Astrocyte (in vitro differentiated cells and primary cell): ENCODE measurements around the gene TNFRSF18. TPM values are rescaled to one million over a fixed set of nuclear protein-coding genes. Genes with fewer than 3 reads are reported as not detected.

Source experiments
- DNase-seq: peaks from one replicate; pipeline ENCODE4 v3.0.0-alpha.2; 2010; ENCODE audit warnings: low read depth
- FAIRE-seq: peaks from 2 replicates; lab custom pipeline; 2011; peaks lifted over from hg19 to GRCh38; lab: Jason Lieb, UNC
- H2AFZ ChIP-seq: 2 replicates; pipeline ENCODE4 v1.6.0; 2012; ENCODE audit warnings: low read depth, low read length, inconsistent platforms
- H3K27ac ChIP-seq: 2 replicates; pipeline ENCODE4 v1.5.1; 2011; ENCODE audit warnings: low read depth, low read length, inconsistent platforms
- H3K27me3 ChIP-seq: 2 replicates; pipeline ENCODE4 v1.6.0; 2011; ENCODE audit warnings: low read length, inconsistent platforms; ENCODE audit not compliant: insufficient read depth
- H3K36me3 ChIP-seq: 2 replicates; pipeline ENCODE4 v1.5.1; 2011; ENCODE audit warnings: low read length, inconsistent platforms; ENCODE audit not compliant: insufficient read depth
- H3K4me1 ChIP-seq: 2 replicates; pipeline ENCODE4 v1.5.1; 2011; ENCODE audit warnings: low read length, inconsistent platforms; ENCODE audit not compliant: insufficient read depth
- H3K4me2 ChIP-seq: 2 replicates; pipeline ENCODE4 v1.6.0; 2012; ENCODE audit warnings: low read length, inconsistent platforms
- H3K4me3 ChIP-seq: 2 replicates; pipeline ENCODE4 v1.5.1; 2011; ENCODE audit warnings: low read depth, mild to moderate bottlenecking, low read length, inconsistent platforms; ENCODE audit not compliant: insufficient read depth
- H3K79me2 ChIP-seq: 2 replicates; pipeline ENCODE4 v1.6.0; 2012; ENCODE audit warnings: mild to moderate bottlenecking, low read length, inconsistent platforms; ENCODE audit not compliant: insufficient read depth
- H3K9ac ChIP-seq: 2 replicates; pipeline ENCODE4 v1.6.0; 2012; ENCODE audit warnings: mild to moderate bottlenecking, low read length, inconsistent platforms
- H3K9me3 ChIP-seq: 2 replicates; pipeline ENCODE4 v1.5.1; 2012; ENCODE audit warnings: low read depth, mild to moderate bottlenecking, low read length, inconsistent platforms; ENCODE audit not compliant: insufficient read depth
- H4K20me1 ChIP-seq: 2 replicates; pipeline ENCODE4 v1.6.0; 2012; ENCODE audit warnings: low read length, inconsistent platforms; ENCODE audit not compliant: insufficient read depth
- H3K27ac Mint-ChIP-seq: one replicate; pipeline ENCODE4 v1.8.0; 2021; ENCODE audit warnings: mild to moderate bottlenecking, mixed read lengths; ENCODE audit not compliant: unreplicated experiment
- H3K27me3 Mint-ChIP-seq: one replicate; pipeline ENCODE4 v1.8.0; 2021; ENCODE audit warnings: low read depth, mixed read lengths; ENCODE audit not compliant: unreplicated experiment
- H3K36me3 Mint-ChIP-seq: one replicate; pipeline ENCODE4 v1.8.0; 2021; ENCODE audit warnings: low read depth, mixed read lengths; ENCODE audit not compliant: unreplicated experiment
- H3K4me1 Mint-ChIP-seq: one replicate; pipeline ENCODE4 v1.8.0; 2021; ENCODE audit warnings: low read depth, mixed read lengths; ENCODE audit not compliant: unreplicated experiment
- H3K4me3 Mint-ChIP-seq: one replicate; pipeline ENCODE4 v1.8.0; 2021; ENCODE audit warnings: mild to moderate bottlenecking, moderate library complexity, mixed read lengths; ENCODE audit not compliant: unreplicated experiment
- H3K9me3 Mint-ChIP-seq: one replicate; pipeline ENCODE4 v1.8.0; 2021; ENCODE audit warnings: mild to moderate bottlenecking, mixed read lengths; ENCODE audit not compliant: unreplicated experiment
- EZH2 ChIP-seq: IDR thresholded peaks from 2 replicates; pipeline ENCODE4 v1.6.1; 2012; ENCODE audit warnings: mild to moderate bottlenecking, low read length, inconsistent platforms; ENCODE audit not compliant: insufficient read depth
- total RNA-seq: library from RNA; stranded (reverse); gene quantifications from 2 replicates; pipeline ENCODE4 v1.2.1, GENCODE V29; 2021
- TF ChIP-seq, protein P1 (sequence below): IDR thresholded peaks from 2 replicates; pipeline ENCODE4 v1.5.1; 2011; ENCODE audit warnings: low read depth, mild to moderate bottlenecking, inconsistent platforms, low read length, moderate library complexity; ENCODE audit not compliant: insufficient read depth

The TNFRSF18 gene
- total RNA-seq, 1 donor from 2014 or later, result 0.66 TPM

DNA sequence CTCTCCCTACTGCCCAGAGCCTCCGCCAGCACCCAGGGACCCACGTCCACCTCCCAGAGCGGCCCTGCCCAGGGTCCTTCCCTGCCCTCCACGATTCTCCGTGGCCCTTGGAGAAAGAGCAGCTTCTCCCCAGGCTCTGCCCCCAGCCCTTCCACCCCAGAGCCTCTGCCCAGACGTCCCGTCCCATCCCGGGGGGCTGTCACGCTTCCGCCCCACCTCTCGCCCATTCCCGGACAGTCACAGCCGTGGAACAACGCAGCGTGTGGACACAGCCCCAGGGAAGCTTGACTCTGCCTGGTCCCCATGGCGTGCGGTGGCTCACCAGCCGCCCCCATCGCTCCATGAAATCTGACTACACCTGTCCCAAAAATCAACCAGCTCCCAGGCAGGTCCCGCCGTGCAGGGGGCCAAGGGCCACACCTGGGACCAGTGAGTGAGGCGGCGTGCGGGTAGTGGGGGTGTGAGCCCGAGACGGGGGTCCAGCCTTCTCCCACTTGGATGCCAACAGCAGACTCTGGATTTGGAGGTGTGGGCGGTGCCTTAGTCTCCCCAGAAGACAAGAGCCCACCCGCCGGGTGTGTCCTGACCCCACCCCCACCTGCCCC is 45.2 kb downstream of the TNFRSF18 start:
- Mint-ChIP-seq H3K36me3 (no peaks in the 10 kb centered on the region), H3K9me3 (no peaks in the 10 kb centered on the region), H3K4me1 (peaks cover 2% of the 10 kb centered on the region), H3K27me3 (peaks cover 8% of the 10 kb centered on the region), H3K27ac (no peak overlapping the region), H3K4me3 (no peak overlapping the region)
- Histone ChIP-seq H3K79me2 (no peaks in the 10 kb centered on the region), H4K20me1 (no peaks in the 10 kb centered on the region), H3K27me3 (peaks cover 3% of the 10 kb centered on the region), H3K36me3 (no peaks in the 10 kb centered on the region), H3K9me3 (no peaks in the 10 kb centered on the region), H3K4me3 (no peak overlapping the region), H3K4me1 (peaks cover 14% of the 10 kb centered on the region), H3K9ac (no peak overlapping the region), H3K4me2 (no peak overlapping the region), H3K27ac (no peak overlapping the region), H2AFZ (no peak overlapping the region)
- no peak for TF ChIP-seq EZH2
- TF ChIP-seq, protein P1, sequence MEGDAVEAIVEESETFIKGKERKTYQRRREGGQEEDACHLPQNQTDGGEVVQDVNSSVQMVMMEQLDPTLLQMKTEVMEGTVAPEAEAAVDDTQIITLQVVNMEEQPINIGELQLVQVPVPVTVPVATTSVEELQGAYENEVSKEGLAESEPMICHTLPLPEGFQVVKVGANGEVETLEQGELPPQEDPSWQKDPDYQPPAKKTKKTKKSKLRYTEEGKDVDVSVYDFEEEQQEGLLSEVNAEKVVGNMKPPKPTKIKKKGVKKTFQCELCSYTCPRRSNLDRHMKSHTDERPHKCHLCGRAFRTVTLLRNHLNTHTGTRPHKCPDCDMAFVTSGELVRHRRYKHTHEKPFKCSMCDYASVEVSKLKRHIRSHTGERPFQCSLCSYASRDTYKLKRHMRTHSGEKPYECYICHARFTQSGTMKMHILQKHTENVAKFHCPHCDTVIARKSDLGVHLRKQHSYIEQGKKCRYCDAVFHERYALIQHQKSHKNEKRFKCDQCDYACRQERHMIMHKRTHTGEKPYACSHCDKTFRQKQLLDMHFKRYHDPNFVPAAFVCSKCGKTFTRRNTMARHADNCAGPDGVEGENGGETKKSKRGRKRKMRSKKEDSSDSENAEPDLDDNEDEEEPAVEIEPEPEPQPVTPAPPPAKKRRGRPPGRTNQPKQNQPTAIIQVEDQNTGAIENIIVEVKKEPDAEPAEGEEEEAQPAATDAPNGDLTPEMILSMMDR, result no peak
- no peak for FAIRE-seq
- no peak for DNase-seq

DNA sequence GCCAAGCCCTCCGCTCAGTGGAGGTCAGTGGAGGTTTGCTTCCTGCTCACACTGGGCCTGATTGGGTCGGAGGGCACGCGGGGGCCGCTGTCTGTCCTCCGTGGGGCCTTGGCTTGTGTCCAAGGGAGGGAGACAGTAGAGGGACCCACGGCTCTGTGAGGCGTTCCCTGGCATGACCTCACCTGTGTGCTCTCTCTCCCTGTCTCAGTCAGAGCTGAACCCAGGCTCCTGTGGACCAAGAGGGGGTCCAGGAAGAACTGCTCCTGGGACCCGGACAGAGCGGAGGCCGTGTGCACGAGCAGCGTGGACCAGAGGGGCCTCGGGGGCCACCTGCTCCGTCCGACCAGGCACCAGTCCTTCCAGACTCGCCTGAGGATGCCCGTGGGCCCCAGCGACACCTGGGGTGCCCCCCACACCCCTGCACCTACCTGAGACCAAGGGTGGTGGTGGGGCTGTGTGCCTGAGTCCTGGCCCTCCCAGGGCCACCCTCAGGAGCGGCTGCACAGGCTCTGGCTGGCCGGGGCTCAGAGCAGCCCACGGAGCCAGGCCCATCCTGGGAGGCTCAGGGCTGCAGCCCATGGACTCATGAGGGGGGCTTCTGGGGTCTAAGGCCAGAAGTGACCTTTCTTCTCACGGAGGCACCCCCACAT is 46.0 kb downstream of the TNFRSF18 start:
- no peak for FAIRE-seq
- no peak overlapping the region for H3K27ac Mint-ChIP-seq

More for the DNA sequence above, 46.0 kb downstream of the TNFRSF18 start:
- Histone ChIP-seq H3K79me2 (no peaks in the 10 kb centered on the region), H3K4me1 (peaks cover 14% of the 10 kb centered on the region), H3K9ac (no peak overlapping the region), H3K27ac (no peak overlapping the region), H3K4me3 (no peak overlapping the region), H3K27me3 (peaks cover 3% of the 10 kb centered on the region), H3K9me3 (no peaks in the 10 kb centered on the region), H4K20me1 (no peaks in the 10 kb centered on the region), H3K4me2 (no peak overlapping the region), H3K36me3 (no peaks in the 10 kb centered on the region), H2AFZ (no peak overlapping the region)
- H3K27me3 Mint-ChIP-seq, result peaks cover 10% of the 10 kb centered on the region
- H3K9me3 Mint-ChIP-seq, result peaks cover 3% of the 10 kb centered on the region
- TF ChIP-seq EZH2, result no peak
- TF ChIP-seq, protein P1, result no peak
- H3K4me3 Mint-ChIP-seq, result no peak overlapping the region
- no peaks in the 10 kb centered on the region for H3K4me1 Mint-ChIP-seq
- no peak for DNase-seq
- H3K36me3 Mint-ChIP-seq, result no peaks in the 10 kb centered on the region
